A673 (cell line): ENCODE results near the gene HLA-C. TPM values are rescaled to one million over a fixed set of nuclear protein-coding genes. Genes with fewer than 3 reads are reported as not detected.

Source experiments
- Bru-seq: library from RNA; stranded (reverse); fragments of 400-500 nt; gene quantifications from one replicate; lab custom pipeline; 2021; lab: Mats Ljungman, UMichigan
- BruChase-seq, 2 experiments: library from RNA; stranded (reverse); fragments of 400-500 nt; gene quantifications; one replicate each; lab custom pipeline; 2021; lab: Mats Ljungman, UMichigan
- BruUV-seq: library from RNA; stranded (reverse); fragments of 400-500 nt; replicated peaks from 2 replicates; lab custom pipeline; 2021; lab: Mats Ljungman, UMichigan
- CTCF ChIA-PET: fragments of 300-600 bp; sonication (Branson Sonifier 250); formaldehyde crosslinking; loops from one replicate; lab custom pipeline; 2022; ENCODE audit warnings: antibody characterized with exemption; lab: Charles Lee
- POLR2A ChIA-PET: fragments of 300-600 bp; sonication (Branson Sonifier 250); formaldehyde crosslinking; loops from one replicate; lab custom pipeline; 2022; ENCODE audit warnings: antibody characterized with exemption; ENCODE audit not compliant: low non-redundant PET; lab: Charles Lee
- DNase-seq: peaks from one replicate; pipeline ENCODE4 v3.0.0-alpha.2; 2015; ENCODE audit warnings: low spot score
- H3K27ac ChIP-seq: fragments of 200-600 bp; sonication (generic); 2 replicates; pipeline ENCODE4 v1.5.1; 2016; ENCODE audit warnings: mixed run types, low read depth, mild to moderate bottlenecking, mixed read lengths, antibody characterized with exemption, low read length; ENCODE audit not compliant: poor library complexity, severe bottlenecking
- H3K27me3 ChIP-seq: fragments of 200-600 bp; sonication (generic); replicated peaks from 2 replicates; pipeline ENCODE4 v1.6.1; 2017; ENCODE audit warnings: mixed run types, low read depth, mild to moderate bottlenecking, mixed read lengths, antibody characterized with exemption, low read length; ENCODE audit not compliant: insufficient read depth, poor library complexity
- H3K36me3 ChIP-seq: fragments of 200-600 bp; sonication (generic); 2 replicates; pipeline ENCODE4 v1.6.1; 2016; ENCODE audit warnings: mixed run types, mild to moderate bottlenecking, mixed read lengths, antibody characterized with exemption, low read length; ENCODE audit not compliant: insufficient read depth, poor library complexity, severe bottlenecking
- H3K4me1 ChIP-seq: fragments of 200-600 bp; sonication (generic); 2 replicates; pipeline ENCODE4 v1.6.1; 2017; ENCODE audit warnings: mixed run types, mild to moderate bottlenecking, mixed read lengths, antibody characterized with exemption, low read length; ENCODE audit not compliant: insufficient read depth, poor library complexity, severe bottlenecking
- H3K4me3 ChIP-seq: fragments of 200-600 bp; sonication (generic); 2 replicates; pipeline ENCODE4 v1.5.1; 2016; ENCODE audit warnings: low read depth, mixed run types, mild to moderate bottlenecking, mixed read lengths, low read length; ENCODE audit not compliant: poor library complexity, severe bottlenecking
- H3K9me3 ChIP-seq: fragments of 200-600 bp; sonication (generic); 2 replicates; pipeline ENCODE4 v1.6.1; 2016; ENCODE audit warnings: mixed run types, low read depth, mild to moderate bottlenecking, mixed read lengths, antibody characterized with exemption, low read length; ENCODE audit not compliant: poor library complexity, severe bottlenecking
- CTCF ChIP-seq: fragments of 300-800, 200-600 bp; sonication (generic); conservative IDR thresholded peaks from 2 replicates; pipeline ENCODE4 v1.5.1; 2017; ENCODE audit warnings: low read depth, mild to moderate bottlenecking, antibody characterized with exemption, low read length, moderate library complexity, mixed read lengths
- EZH2 ChIP-seq: fragments of 200-600 bp; sonication (generic); IDR thresholded peaks from 2 replicates; pipeline ENCODE4 v1.6.1; 2017; ENCODE audit warnings: borderline replicate concordance, low read depth, mild to moderate bottlenecking, mixed read lengths, antibody characterized with exemption, low read length; ENCODE audit not compliant: poor library complexity, severe bottlenecking
- intact Hi-C: fragments of 100-400 bp; cut with micrococcal nuclease; formaldehyde crosslinking; loops from one replicate; pipeline ENCODE4 v1.10.0; 2022; ENCODE audit not compliant: unreplicated experiment
- long read RNA-seq: library from polyadenylated mRNA; stranded (forward); transcript quantifications from one replicate; pipeline ENCODE4 v2.0.0, GENCODE V29; 2022
- total RNA-seq: library from RNA; stranded (reverse); gene quantifications from 2 replicates; pipeline ENCODE4 v1.2.3, GENCODE V29; 2021

HLA-C gene
- total RNA-seq (121 and 134 TPM in 2 replicates), Bru-seq, nascent RNA (percentile 72 among the genes with signal in this experiment), BruChase-seq, experiment 1, labeled RNA remaining after a 2-hour chase (percentile 76 among the genes with signal in this experiment), BruChase-seq, experiment 2, labeled RNA remaining after a 6-hour chase (percentile 90 among the genes with signal in this experiment)
- long read RNA-seq, transcript HLA-C-201 (8 exons, 1,536 nt): major isoform, 72 of 89 reads
- long read RNA-seq, transcript HLA-C-208 (6 exons, 1,880 nt): minor isoform, 6 of 89 reads
- long read RNA-seq, partial matches to known transcripts: 7 of 89 reads
- long read RNA-seq, other reads (novel, unspliced or antisense): 3 of 89 reads

GRCh38 chr6:31271641-31272357, at the start of gene HLA-C:
HLA-C (minus strand) TSS chr6:31272092; CDS start chr6:31272071, 21 bp downstream.
- DNase-seq: peak; percentile 97
- TSS peak; percentile 68 for BruUV-seq
- ChIA-PET POLR2A (no interaction called here), CTCF (no interaction called here)
- Histone ChIP-seq H3K4me1 (peaks cover 10% of the 10 kb centered on the region), H3K4me3 (peak within 1 kb of the TSS; percentile 89), H3K36me3 (peaks cover 8% of the 10 kb centered on the region), H3K9me3 (no peaks in the 10 kb centered on the region), H3K27me3 (peaks cover 22% of the 10 kb centered on the region), H3K27ac (peak within 1 kb of the TSS; percentile 82)
- intact Hi-C loops: no loop called here
- TF ChIP-seq CTCF (peak; percentile 31; the same call in 1 of the 2 replicates), EZH2 (no peak)

GRCh38 chr6:31321005-31321707, 49.3 kb upstream of the HLA-C start:
- Histone ChIP-seq H3K4me1 (no peaks in the 10 kb centered on the region), H3K27me3 (peaks cover 85% of the 10 kb centered on the region), H3K36me3 (no peaks in the 10 kb centered on the region), H3K4me3 (no peak overlapping the region), H3K9me3 (no peaks in the 10 kb centered on the region), H3K27ac (no peak overlapping the region)
- ChIA-PET POLR2A (no interaction called here), CTCF (no interaction called here)
- intact Hi-C loops: no loop called here
- no peak for DNase-seq
- no TSS peak for BruUV-seq
- TF ChIP-seq EZH2: no peak
- TF ChIP-seq CTCF: no peak

GRCh38 chr6:31317036-31317435, 45.1 kb upstream of the HLA-C start:
- BruUV-seq: no TSS peak

More at GRCh38 chr6:31317036-31317435, 45.1 kb upstream of the HLA-C start:
- Histone ChIP-seq H3K27me3 (peaks cover 91% of the 10 kb centered on the region), H3K4me3 (no peak overlapping the region), H3K36me3 (no peaks in the 10 kb centered on the region), H3K4me1 (no peaks in the 10 kb centered on the region), H3K9me3 (no peaks in the 10 kb centered on the region), H3K27ac (no peak overlapping the region)
- TF ChIP-seq EZH2 (no peak), CTCF (no peak)
- CTCF ChIA-PET: no interaction called here
- no peak for DNase-seq
- POLR2A ChIA-PET: no interaction called here
- intact Hi-C loops: no loop called here
